K562 (cell line): ENCODE results near the gene CNTD1. TPM values are rescaled to one million over a fixed set of nuclear protein-coding genes. Genes with fewer than 3 reads are reported as not detected.

Source experiments
- ATAC-seq: fragments of 200-7000 bp; cut with Tn5 transposase; 3 replicates; pipeline ENCODE4 v1.9.1; 2020; ENCODE audit warnings: moderate library complexity
- BruUV-seq: library from RNA; stranded (reverse); fragments of 400-500 nt; replicated peaks from 2 replicates; lab custom pipeline; 2021; lab: Mats Ljungman, UMichigan
- CTCF ChIA-PET: fragments of 300-600 bp; formaldehyde crosslinking; extraction: SDS; loops from one replicate; lab custom pipeline; 2021; ENCODE audit warnings: low intra/inter-chr PET ratio; lab: Yijun Ruan, JAX
- POLR2A ChIA-PET: fragments of 300-600, 350-650 bp; sonication (Branson Sonifier 250); formaldehyde crosslinking; extraction: SDS; loops from one replicate; lab custom pipeline; 2021; ENCODE audit warnings: antibody characterized with exemption, inconsistent platforms; lab: Yijun Ruan, JAX
- DNase-seq, 4 experiments: peaks; one replicate each; pipeline versions ENCODE4 v3.0.0 to v3.0.0-alpha.2; 2011 to 2018; ENCODE audit warnings: low spot score in 3 of 4, mixed read lengths in 3 of 4; ENCODE audit errors: extremely low read depth in 1 of 4
- FAIRE-seq: peaks from 2 replicates; lab custom pipeline; 2011; peaks lifted over from hg19 to GRCh38; lab: Jason Lieb, UNC
- H2AFZ ChIP-seq: 2 replicates; pipeline ENCODE4 v1.6.0; 2011; ENCODE audit warnings: low read depth, low read length, control low read depth, inconsistent platforms
- H3K27ac ChIP-seq: fragments of 200-600 bp; 3 replicates; pipeline ENCODE4 v1.8.0; 2011; ENCODE audit warnings: low read depth, mild to moderate bottlenecking, control low read depth, inconsistent platforms, low read length, moderate library complexity, mixed read lengths; ENCODE audit errors: extremely low read depth
- H3K27me3 ChIP-seq, 2 experiments: fragments of 300-600 bp in 1 of 2; 2 replicates in 1 of 2; 3 replicates in 1 of 2; pipeline versions ENCODE4 v1.6.0 to v1.8.0; 2011; ENCODE audit warnings: inconsistent platforms in 2 of 2, low read length in 2 of 2, mild to moderate bottlenecking in 1 of 2, mixed read lengths in 1 of 2, moderate library complexity in 1 of 2; ENCODE audit not compliant: control insufficient read depth in 2 of 2, insufficient read depth in 2 of 2
- H3K36me3 ChIP-seq: fragments of 300-600 bp; 3 replicates; pipeline ENCODE4 v1.8.0; 2011; ENCODE audit warnings: mild to moderate bottlenecking, low read length, inconsistent platforms; ENCODE audit not compliant: control insufficient read depth, insufficient read depth
- H3K4me1 ChIP-seq, 2 experiments: fragments of 200-600 bp in 1 of 2; replicated peaks in 1 of 2; 2 replicates in 1 of 2; 3 replicates in 1 of 2; pipeline versions ENCODE4 v1.5.1 to v1.8.0; 2011; ENCODE audit warnings: inconsistent platforms in 2 of 2, low read length in 2 of 2, mild to moderate bottlenecking in 1 of 2, mixed read lengths in 1 of 2, moderate library complexity in 1 of 2; ENCODE audit not compliant: control insufficient read depth in 2 of 2, insufficient read depth in 2 of 2
- H3K4me2 ChIP-seq: 2 replicates; pipeline ENCODE4 v1.6.1; 2011; ENCODE audit warnings: low read length, control low read depth, inconsistent platforms, mixed read lengths; ENCODE audit not compliant: insufficient read depth
- H3K4me3 ChIP-seq: fragments of 200-600 bp; sonication (generic), shearing (Covaris generic); 2 replicates; pipeline ENCODE4 v1.5.1; 2016; ENCODE audit warnings: control low read depth, inconsistent platforms
- H3K79me2 ChIP-seq: fragments of 200-600 bp; 3 replicates; pipeline ENCODE4 v1.8.0; 2011; ENCODE audit warnings: low read length, inconsistent platforms; ENCODE audit not compliant: control insufficient read depth, insufficient read depth
- H3K9ac ChIP-seq, 2 experiments: 2 replicates each; pipeline versions ENCODE4 v1.6.0 to v1.6.1; 2011; ENCODE audit warnings: low read depth in 2 of 2, low read length in 2 of 2, control low read depth in 1 of 2, inconsistent platforms in 1 of 2, mild to moderate bottlenecking in 1 of 2, mixed read lengths in 1 of 2; ENCODE audit not compliant: insufficient read depth in 1 of 2
- H3K9me1 ChIP-seq: one replicate; pipeline ENCODE4 v1.6.0; 2011; ENCODE audit warnings: inconsistent platforms, mild to moderate bottlenecking, low read length, moderate library complexity; ENCODE audit not compliant: control insufficient read depth, insufficient read depth
- H3K9me3 ChIP-seq: replicated peaks from 2 replicates; pipeline ENCODE4 v1.5.1; 2011; ENCODE audit warnings: low read depth, low read length, inconsistent platforms; ENCODE audit not compliant: control insufficient read depth, insufficient read depth
- H4K20me1 ChIP-seq: replicated peaks from 2 replicates; pipeline ENCODE4 v1.6.1; 2011; ENCODE audit warnings: low read length, inconsistent platforms, mixed read lengths; ENCODE audit not compliant: control insufficient read depth, insufficient read depth
- ARID3B ChIP-seq: fragments of 250-450 bp; sonication (Bioruptor Pico); IDR thresholded peaks from 2 replicates; pipeline ENCODE4 v1.4.0; 2020; ENCODE audit warnings: borderline replicate concordance
- GTF2A2 ChIP-seq: IDR thresholded peaks from 2 replicates; pipeline ENCODE4 v1.6.1; 2016; ENCODE audit warnings: mild to moderate bottlenecking, missing genetic modification characterization, missing compliant biosample characterization
- MTA3 ChIP-seq: fragments of 450-650 bp; formaldehyde crosslinking; IDR thresholded peaks from 2 replicates; pipeline ENCODE4 v1.6.1; 2017; ENCODE audit warnings: mild to moderate bottlenecking, borderline replicate concordance
- NR3C1 ChIP-seq: sonication (generic); formaldehyde crosslinking; IDR thresholded peaks from 2 replicates; pipeline ENCODE4 v1.8.1; 2022; ENCODE audit warnings: missing genetic modification reagents
- ZBTB11 ChIP-seq, 3 experiments: fragments of 200-800 bp in 1 of 3; fragments of 250-450 bp in 1 of 3; fragments of 450-650 bp in 1 of 3; sonication (Bioruptor Pico) in 1 of 3; sonication (Bioruptor generic) in 1 of 3; formaldehyde crosslinking in 1 of 3; IDR thresholded peaks; 2 replicates each; pipeline versions ENCODE4 v1.6.1 to v1.8.0; 2016 to 2022; ENCODE audit warnings: mild to moderate bottlenecking in 2 of 3, missing genetic modification characterization in 2 of 3, missing compliant biosample characterization in 1 of 3, moderate library complexity in 1 of 3
- ZBTB8A ChIP-seq: fragments of 450-650 bp; IDR thresholded peaks from 2 replicates; pipeline ENCODE4 v1.6.1; 2018; ENCODE audit warnings: mild to moderate bottlenecking, moderate library complexity; ENCODE audit not compliant: partially characterized antibody
- WGBS: fragments of 100-300 bp; shearing (Covaris generic); methylation state at CpG from one replicate; pipeline ENCODE4 v1.1.6; 2016; ENCODE audit warnings: low coverage, mixed read lengths; ENCODE audit not compliant: insufficient coverage; ENCODE audit errors: missing lambda C conversion rate; 5-methylcytosine and 5-hydroxymethylcytosine counted together
- in situ Hi-C: fragments of 300-500 bp; cut with MboI; formaldehyde crosslinking; loops from 4 replicates; pipeline ENCODE4 v1.15.0; 2018; ENCODE audit warnings: inconsistent platforms, mixed read lengths
- intact Hi-C: fragments of 100-400 bp; cut with micrococcal nuclease; formaldehyde crosslinking; loops from 2 replicates; pipeline ENCODE4 v1.14.2; 2022
- polyA plus RNA-seq, 8 experiments: library from polyadenylated mRNA; depleted of rRNA in 4 of 8; stranded (reverse) in 5 of 8; unstranded in 3 of 8; fragments of >200 nt; fragmentation: Nextera tagmentation in 2 of 8; fragmentation: Illumina TruSeq in 1 of 8; extraction: Ambion mirVana in 2 of 8; extraction: Trizol in 1 of 8; gene quantifications; 2 replicates each; pipeline versions ENCODE4 v1.2.1 to v1.2.3, GENCODE V29; 2011 to 2014; ENCODE audit warnings: inconsistent platforms in 1 of 8, missing spikeins in 1 of 8
- total RNA-seq, 7 experiments: library from RNA; depleted of rRNA in 6 of 7; stranded (reverse); fragments of >200 nt in 6 of 7; fragmentation: Illumina TruSeq in 2 of 7; extraction: Trizol in 2 of 7; gene quantifications; 2 replicates each; pipeline versions ENCODE4 v1.2.1 to v1.2.3, GENCODE V29; 2011 to 2021; ENCODE audit warnings: low replicate concordance in 1 of 7

The CNTD1 gene
- total and polyA plus RNA-seq, 9 of the 15 experiments (the other 6 are each of a cell fraction or from before 2014, with no cell fraction given) = 0.12 to 0.86 (median 0.41) TPM; not detected in 1

GRCh38 chr17:42849451-42850181 lies 51.0 kb downstream of the CNTD1 start:
- intact Hi-C loops = no loop called here
- POLR2A ChIA-PET = interaction anchor here (1.6 kb wide), 1 partner anchor 10 kb away, joined by 3 read pairs; no protein-coding TSS in a partner anchor
- no peak for TF ChIP-seq NR3C1
- TF ChIP-seq GTF2A2 (tag) = no peak
- TF ChIP-seq ZBTB11 (CRISPR knock-in tag; IDR thresholded peaks at IDR 0.05) = no peak
- TF ChIP-seq MTA3 = no peak
- TF ChIP-seq ARID3B (CRISPR knock-in tag) = no peak
- no peak for TF ChIP-seq ZBTB8A

More at GRCh38 chr17:42849451-42850181, 51.0 kb downstream of the CNTD1 start:
- Histone ChIP-seq H4K20me1 (0 out of 2 replicates have a peak, but pooled peaks cover 2% of the 10 kb centered on the region), H3K27me3 (no peaks in the 10 kb centered on the region), H3K4me2 (no peak overlapping the region), H2AFZ (no peak overlapping the region), H3K9me3 (no peaks in the 10 kb centered on the region), H3K27ac (no peak overlapping the region), H3K9me1 (no peaks in the 10 kb centered on the region), H3K9ac (peak overlapping the region in 1 of 2 experiments; percentile 38; a peak in 2 of 4 replicates), H3K79me2 (no peaks in the 10 kb centered on the region), H3K4me3 (no peak overlapping the region), H3K36me3 (peaks cover 13% of the 10 kb centered on the region), H3K4me1 (peaks cover 3 to 12% of the 10 kb centered on the region in 2 experiments; a peak in 3 of 5 replicates)
- peak; percentile 19 for FAIRE-seq
- DNase-seq = peak in 3 of 4 experiments; percentile 16 to 60 (median 57)
- in situ Hi-C loops = no loop called here
- WGBS = 4% methylated on average over 7 of the region's 8 CpGs
- CTCF ChIA-PET = no interaction called here
- no peak; the same call in 2 of the 3 replicates for ATAC-seq
- no TSS peak for BruUV-seq
